ENCODE data around the gene TBX21. TPM values are rescaled to one million over a fixed set of nuclear protein-coding genes. Genes with fewer than 3 reads are reported as not detected.

Gene TBX21
- total RNA-seq, 2 donors from 2014 or later: 27.9 to 45.5 TPM

- Mint-ChIP-seq H3K4me3 (peak overlapping the region; percentile 84 to 87), H3K9me3 (no peaks in the 10 kb centered on the region), H3K27me3 (ENCODE audit: low read depth) (no peaks in the 10 kb centered on the region), H3K27ac (peak overlapping the region; percentile 95), H3K4me1 (ENCODE audit: low read depth) (peaks cover 95% of the 10 kb centered on the region), H3K36me3 (ENCODE audit: insufficient read depth in 2 of 2) (no peaks in the 10 kb centered on the region)
- DNase-seq (peak; percentile 97 to 99), ATAC-seq (replicated peaks in 1 of 2) (peak; percentile 71 to 73)
Observed at GRCh38 chr17:47720754-47721533, 12.1 kb upstream of the TBX21 start.

GRCh38 chr17:47721725-47722124, 11.3 kb upstream of the TBX21 start:
- Mint-ChIP-seq H3K36me3 (ENCODE audit: insufficient read depth in 2 of 2) (no peaks in the 10 kb centered on the region), H3K4me3 (peak overlapping the region; percentile 84 to 87), H3K27me3 (ENCODE audit: low read depth) (no peaks in the 10 kb centered on the region), H3K9me3 (no peaks in the 10 kb centered on the region), H3K27ac (peak overlapping the region; percentile 95), H3K4me1 (ENCODE audit: low read depth) (peaks cover 95% of the 10 kb centered on the region)
- DNase-seq: no peak
- ATAC-seq (replicated peaks in 1 of 2): no peak

- Mint-ChIP-seq H3K9me3 (no peaks in the 10 kb centered on the region), H3K4me3 (peak overlapping the region in 1 of 2 donors; percentile 11), H3K36me3 (ENCODE audit: insufficient read depth in 2 of 2) (no peaks in the 10 kb centered on the region), H3K27ac (peak overlapping the region; percentile 3), H3K27me3 (ENCODE audit: low read depth) (no peaks in the 10 kb centered on the region), H3K4me1 (ENCODE audit: low read depth) (peaks cover 95% of the 10 kb centered on the region)
- no peak for ATAC-seq (replicated peaks in 1 of 2)
- DNase-seq: no peak
Observed at GRCh38 chr17:47724705-47725104, 8.3 kb upstream of the TBX21 start.

- H3K4me1 Mint-ChIP-seq (ENCODE audit: low read depth): peaks cover 95% of the 10 kb centered on the region
- H3K36me3 Mint-ChIP-seq (ENCODE audit: insufficient read depth in 2 of 2): no peaks in the 10 kb centered on the region
- ATAC-seq (replicated peaks in 1 of 2) (no peak), DNase-seq (no peak)
- no peaks in the 10 kb centered on the region for H3K27me3 Mint-ChIP-seq (ENCODE audit: low read depth)
- no peak overlapping the region for H3K27ac Mint-ChIP-seq
- H3K4me3 Mint-ChIP-seq: peak overlapping the region in 1 of 2 donors; percentile 12
- H3K9me3 Mint-ChIP-seq: no peaks in the 10 kb centered on the region
Observed at GRCh38 chr17:47725446-47726111, 7.5 kb upstream of the TBX21 start.

- Mint-ChIP-seq H3K36me3 (ENCODE audit: insufficient read depth in 2 of 2) (no peaks in the 10 kb centered on the region), H3K27ac (no peak overlapping the region)
Observed at GRCh38 chr17:47726796-47727703, 6.0 kb upstream of the TBX21 start.

GRCh38 chr17:47727704-47728036, 5.4 kb upstream of the TBX21 start:
- H3K27me3 Mint-ChIP-seq (ENCODE audit: low read depth): no peaks in the 10 kb centered on the region
- ATAC-seq (replicated peaks in 1 of 2) (no peak), DNase-seq (no peak)
- no peaks in the 10 kb centered on the region for H3K9me3 Mint-ChIP-seq
- no peaks in the 10 kb centered on the region for H3K36me3 Mint-ChIP-seq (ENCODE audit: insufficient read depth in 2 of 2)
- H3K4me1 Mint-ChIP-seq (ENCODE audit: low read depth): peaks cover 98% of the 10 kb centered on the region
- H3K27ac Mint-ChIP-seq: no peak overlapping the region
- no peak overlapping the region for H3K4me3 Mint-ChIP-seq

More at GRCh38 chr17:47726796-47727703, 6.0 kb upstream of the TBX21 start:
- peak in 1 of 2 donors; percentile 0 for DNase-seq
- H3K4me1 Mint-ChIP-seq (ENCODE audit: low read depth): peaks cover 98% of the 10 kb centered on the region
- ATAC-seq (replicated peaks in 1 of 2): no peak
- peak overlapping the region in 1 of 2 donors; percentile 2 for H3K4me3 Mint-ChIP-seq
- no peaks in the 10 kb centered on the region for H3K9me3 Mint-ChIP-seq
- no peaks in the 10 kb centered on the region for H3K27me3 Mint-ChIP-seq (ENCODE audit: low read depth)

- no peak for ATAC-seq (replicated peaks in 1 of 2)
- H3K27ac Mint-ChIP-seq: peak overlapping the region; percentile 9
- H3K27me3 Mint-ChIP-seq (ENCODE audit: low read depth): no peaks in the 10 kb centered on the region
- peak overlapping the region; percentile 0 to 23 for H3K4me3 Mint-ChIP-seq
- DNase-seq: no peak
- no peaks in the 10 kb centered on the region for H3K9me3 Mint-ChIP-seq
- H3K36me3 Mint-ChIP-seq (ENCODE audit: insufficient read depth in 2 of 2): no peaks in the 10 kb centered on the region
- peaks cover 94% of the 10 kb centered on the region for H3K4me1 Mint-ChIP-seq (ENCODE audit: low read depth)
Observed at GRCh38 chr17:47728214-47728877, 4.7 kb upstream of the TBX21 start.

GRCh38 chr17:47729476-47729875, 3.6 kb upstream of the TBX21 start:
- DNase-seq: no peak
- ATAC-seq (replicated peaks in 1 of 2): no peak
- no peaks in the 10 kb centered on the region for H3K9me3 Mint-ChIP-seq
- H3K36me3 Mint-ChIP-seq (ENCODE audit: insufficient read depth in 2 of 2): peaks cover 6% of the 10 kb centered on the region in 2 donors
- H3K27me3 Mint-ChIP-seq (ENCODE audit: low read depth): no peaks in the 10 kb centered on the region
- H3K27ac Mint-ChIP-seq: peak overlapping the region; percentile 70
- H3K4me3 Mint-ChIP-seq: peak overlapping the region; percentile 42 to 66
- H3K4me1 Mint-ChIP-seq (ENCODE audit: low read depth): peaks cover 89% of the 10 kb centered on the region

GRCh38 chr17:47730681-47731080, 2.4 kb upstream of the TBX21 start:
- ATAC-seq (replicated peaks in 1 of 2): no peak

GRCh38 chr17:47731396-47731795, 1.6 kb upstream of the TBX21 start:
- H3K4me1 Mint-ChIP-seq (ENCODE audit: low read depth): peaks cover 89% of the 10 kb centered on the region
- peak overlapping the region in 1 of 2 donors; percentile 83 for H3K4me3 Mint-ChIP-seq
- H3K36me3 Mint-ChIP-seq (ENCODE audit: insufficient read depth in 2 of 2): peaks cover 10 to 12% of the 10 kb centered on the region in 2 donors
- no peaks in the 10 kb centered on the region for H3K9me3 Mint-ChIP-seq
- ATAC-seq (replicated peaks in 1 of 2) (no peak), DNase-seq (no peak)
- peak overlapping the region; percentile 97 for H3K27ac Mint-ChIP-seq
- H3K27me3 Mint-ChIP-seq (ENCODE audit: low read depth): no peaks in the 10 kb centered on the region

More at GRCh38 chr17:47730681-47731080, 2.4 kb upstream of the TBX21 start:
- no peaks in the 10 kb centered on the region for H3K9me3 Mint-ChIP-seq
- H3K27me3 Mint-ChIP-seq (ENCODE audit: low read depth): no peaks in the 10 kb centered on the region
- peaks cover 10 to 12% of the 10 kb centered on the region in 2 donors for H3K36me3 Mint-ChIP-seq (ENCODE audit: insufficient read depth in 2 of 2)
- H3K4me1 Mint-ChIP-seq (ENCODE audit: low read depth): peaks cover 89% of the 10 kb centered on the region
- H3K4me3 Mint-ChIP-seq: peak overlapping the region; percentile 42 to 83
- DNase-seq: no peak
- peak overlapping the region; percentile 39 for H3K27ac Mint-ChIP-seq

GRCh38 chr17:47732399-47733046, 513 bp upstream of the TBX21 start:
- Mint-ChIP-seq H3K9me3 (no peaks in the 10 kb centered on the region), H3K4me1 (ENCODE audit: low read depth) (peaks cover 89% of the 10 kb centered on the region), H3K36me3 (ENCODE audit: insufficient read depth in 2 of 2) (peaks cover 10 to 18% of the 10 kb centered on the region in 2 donors), H3K27me3 (ENCODE audit: low read depth) (no peaks in the 10 kb centered on the region), H3K27ac (peak overlapping the region; percentile 97), H3K4me3 (peak overlapping the region; percentile 82 to 83)
- ATAC-seq (replicated peaks in 1 of 2) (no peak), DNase-seq (no peak)
